ENCODE measurements around the gene LTBR.

Gene LTBR

DNA sequence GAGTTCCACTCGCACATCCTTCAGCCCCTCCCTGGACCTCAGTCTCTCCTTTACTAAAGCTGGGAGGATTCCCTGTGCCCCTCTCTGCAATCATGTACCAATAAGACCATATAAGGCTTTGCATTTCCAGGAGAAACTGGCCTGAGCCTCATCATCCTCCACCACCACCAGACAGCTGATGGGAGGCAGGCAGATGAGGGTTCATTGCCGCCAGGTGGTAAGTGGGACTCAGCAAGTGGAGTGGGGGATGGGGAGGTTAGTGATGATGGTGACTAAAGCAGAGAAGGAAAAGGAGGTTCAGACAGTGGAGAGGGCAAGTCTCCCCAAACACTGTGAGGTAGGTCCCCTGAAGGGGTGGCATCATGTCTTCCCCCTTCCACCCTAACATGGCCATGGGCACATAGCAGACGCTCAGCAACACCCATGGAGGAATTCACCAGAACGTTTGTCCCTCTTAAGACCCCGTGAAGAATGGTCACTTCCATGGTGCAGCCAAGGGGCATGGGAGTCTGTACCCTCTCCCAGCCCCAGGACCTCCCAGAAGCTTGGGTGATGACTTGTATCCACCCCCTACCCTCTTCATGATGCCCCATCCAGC lies 37.6 kb upstream of the LTBR start:
- DNase-seq (ENCODE audit: low read depth in 1 of 2, low spot score in 1 of 2), result no peak

DNA sequence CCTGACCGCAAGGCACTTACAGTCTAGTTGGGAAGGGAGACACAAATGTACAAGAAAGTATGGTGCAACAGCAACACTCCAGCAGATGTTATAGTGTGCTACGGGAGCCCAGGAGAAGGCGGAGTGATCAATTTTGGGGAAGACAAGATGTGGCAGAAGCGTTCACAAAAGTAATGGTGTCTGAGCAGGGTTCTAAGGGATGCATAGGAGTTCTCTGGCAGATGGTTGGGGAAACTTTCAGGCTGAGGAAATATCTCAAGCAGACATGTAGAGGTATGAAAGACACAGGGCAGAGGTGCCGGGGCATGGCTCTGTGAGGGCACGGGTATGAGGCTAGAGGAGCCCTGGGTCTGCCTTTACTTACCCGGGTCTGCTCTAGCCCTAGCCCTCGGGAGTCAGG lies 37.0 kb upstream of the LTBR start:
- no peak for DNase-seq (ENCODE audit: low read depth in 1 of 2, low spot score in 1 of 2)

- DNase-seq (ENCODE audit: low read depth in 1 of 2, low spot score in 1 of 2), result no peak
These were observed 36.3 kb upstream of the LTBR start for GRCh38 chr12:6347367-6348338.

- DNase-seq (ENCODE audit: low read depth in 1 of 2, low spot score in 1 of 2), result no peak
These were observed 32.3 kb upstream of the LTBR start for GRCh38 chr12:6351622-6352021.

- no peak for DNase-seq (ENCODE audit: low read depth in 1 of 2, low spot score in 1 of 2)
These were observed 31.5 kb upstream of the LTBR start for GRCh38 chr12:6352193-6353173.

- DNase-seq (ENCODE audit: low read depth in 1 of 2, low spot score in 1 of 2), result no peak
These were observed 29.2 kb upstream of the LTBR start for GRCh38 chr12:6354495-6355393.

DNA sequence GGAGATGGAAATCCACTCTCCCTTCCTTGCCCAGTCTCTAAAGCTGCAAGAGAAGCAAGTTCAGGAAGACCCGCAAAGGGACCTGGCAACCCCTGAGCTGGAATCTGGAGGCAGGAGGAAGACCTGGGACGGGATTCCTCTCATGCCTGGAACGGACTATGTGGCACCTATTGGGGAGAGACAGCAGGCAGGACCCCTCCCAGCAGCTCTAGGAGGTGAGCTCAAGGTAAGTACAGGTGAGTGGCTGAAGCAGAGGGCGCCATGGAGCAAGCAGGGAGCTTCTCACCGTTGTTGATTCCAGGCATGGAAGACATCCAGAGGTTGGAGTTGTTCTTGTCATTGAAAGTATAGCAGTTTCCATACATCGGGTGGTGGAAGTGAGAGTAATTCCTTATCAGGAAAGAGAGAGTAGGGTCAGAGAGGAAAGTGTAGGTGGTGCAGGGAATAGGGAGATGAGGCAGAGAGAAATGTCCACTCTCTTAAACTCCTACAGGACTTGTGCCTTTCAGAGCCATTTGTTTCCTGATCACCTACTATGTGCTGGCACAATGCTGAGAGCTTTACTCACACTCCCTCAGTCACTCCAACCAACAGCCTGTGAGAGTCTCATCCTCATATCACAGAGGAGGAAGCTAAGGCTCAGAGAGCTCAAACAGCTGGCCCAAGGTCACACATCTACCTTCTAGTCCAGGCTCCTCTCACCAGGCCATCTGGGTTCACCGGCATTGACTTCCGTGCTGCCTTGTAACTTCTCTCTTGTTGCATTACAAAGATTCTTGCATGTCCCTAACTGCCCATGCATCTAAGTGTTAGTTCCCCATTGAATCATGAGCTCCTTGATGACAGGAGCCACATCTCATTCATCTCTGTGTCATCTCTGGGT lies 28.2 kb upstream of the LTBR start:
- no peak for DNase-seq (ENCODE audit: low read depth in 1 of 2, low spot score in 1 of 2)

- no peak for DNase-seq (ENCODE audit: low read depth in 1 of 2, low spot score in 1 of 2)
These were observed 27.6 kb upstream of the LTBR start for GRCh38 chr12:6356374-6356820.

DNA sequence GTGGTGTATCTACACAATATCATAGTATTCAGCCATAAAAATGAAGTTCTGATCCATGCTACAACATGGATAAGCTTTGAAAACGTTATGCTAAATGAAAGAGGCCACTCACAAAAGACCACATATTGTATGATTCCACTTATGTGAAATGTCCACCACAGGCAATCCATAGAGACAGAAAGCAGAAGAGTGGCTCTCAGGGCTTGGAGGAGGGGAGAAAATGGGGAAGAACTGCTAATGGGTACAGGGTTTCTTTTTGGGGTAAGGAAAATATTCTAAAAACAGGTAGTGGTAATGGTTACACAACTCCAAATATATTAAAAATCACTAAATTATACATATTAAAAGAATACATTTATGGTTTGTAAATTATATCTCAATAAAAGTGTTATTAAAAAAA lies 25.1 kb upstream of the LTBR start:
- DNase-seq (ENCODE audit: low read depth in 1 of 2, low spot score in 1 of 2), result no peak

DNA sequence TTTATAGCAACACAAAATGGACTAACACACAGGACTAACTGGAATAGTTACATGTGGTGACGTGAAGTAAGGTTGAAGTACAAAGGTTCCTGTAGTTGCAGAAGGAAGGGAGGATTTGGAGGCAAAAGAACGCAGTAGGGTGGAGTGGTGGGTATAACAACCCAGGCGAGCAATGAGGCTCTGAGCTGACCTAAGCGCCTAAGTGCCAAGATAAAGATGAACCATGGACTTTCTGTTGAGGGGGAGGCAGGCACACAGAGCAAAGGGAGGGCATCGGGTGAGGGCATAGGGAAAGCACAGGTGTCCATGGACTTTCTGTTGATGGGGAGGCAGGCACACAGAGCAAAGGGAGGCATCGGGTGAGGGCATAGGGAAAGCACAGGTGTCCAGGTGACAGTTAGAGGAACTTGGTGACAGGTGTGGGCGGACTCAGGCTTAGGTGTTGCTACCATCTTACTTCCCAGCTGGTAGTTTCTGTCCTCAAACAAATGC lies 23.8 kb upstream of the LTBR start:
- no peak for DNase-seq (ENCODE audit: low read depth in 1 of 2, low spot score in 1 of 2)

- no peak for DNase-seq (ENCODE audit: low read depth in 1 of 2, low spot score in 1 of 2)
These were observed 23.1 kb upstream of the LTBR start for GRCh38 chr12:6360578-6361490.

DNA sequence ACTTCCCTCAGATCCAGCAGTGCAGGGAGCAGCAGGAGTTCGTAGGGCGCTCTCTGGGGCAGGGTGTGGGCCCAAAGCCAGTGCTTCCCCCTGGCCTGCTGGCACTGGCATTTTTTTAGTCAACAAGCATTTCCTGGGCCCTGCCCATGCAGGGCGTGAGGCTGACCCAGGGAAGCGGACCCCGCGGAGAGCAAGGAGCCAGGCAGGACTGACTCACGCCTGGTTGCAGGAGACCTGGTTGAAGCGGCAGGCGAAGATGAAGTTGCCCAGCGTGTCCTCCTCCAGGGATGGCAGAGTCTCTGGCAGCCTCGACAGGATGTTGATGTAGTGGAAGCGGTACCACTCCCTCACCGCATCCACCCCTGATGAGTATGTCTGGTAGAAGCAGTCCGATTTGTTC lies 22.1 kb upstream of the LTBR start:
- DNase-seq (ENCODE audit: low read depth in 1 of 2, low spot score in 1 of 2), result no peak

DNA sequence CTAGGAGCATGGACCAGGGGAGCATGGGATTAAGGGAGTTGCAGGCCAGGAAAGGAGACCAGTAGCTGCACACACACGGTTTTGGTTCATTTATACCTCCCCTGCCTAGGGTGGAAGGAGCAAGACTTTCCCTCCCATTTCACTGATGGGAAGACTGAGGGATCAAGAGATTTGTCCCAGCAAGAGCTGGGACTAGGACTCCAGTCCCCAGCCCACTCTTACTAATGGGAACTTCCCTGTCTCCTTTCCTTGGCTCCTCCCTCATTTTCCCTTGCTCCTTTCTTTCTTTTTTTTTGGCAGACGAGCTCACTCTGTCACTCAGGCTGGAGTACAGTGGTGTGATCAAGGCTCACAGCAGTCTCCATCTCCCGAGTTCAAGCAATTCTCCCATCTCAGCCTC lies 21.6 kb upstream of the LTBR start:
- no peak for DNase-seq (ENCODE audit: low read depth in 1 of 2, low spot score in 1 of 2)

DNA sequence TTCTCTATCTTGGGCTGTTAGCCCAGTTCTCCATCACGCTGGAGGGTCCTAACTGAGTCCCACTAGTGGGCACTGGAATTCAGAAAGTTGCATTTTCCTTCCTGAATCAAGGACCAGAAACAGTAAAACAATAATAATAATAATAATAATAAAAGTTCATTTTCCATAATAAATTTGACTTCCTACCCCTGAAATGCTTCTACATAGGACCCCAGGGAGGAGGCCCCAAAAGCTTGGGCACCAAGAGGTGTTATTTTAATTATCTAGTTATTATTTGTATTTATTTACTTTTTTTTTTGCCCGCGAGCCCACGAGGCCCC lies 21.0 kb upstream of the LTBR start:
- no peak for DNase-seq (ENCODE audit: low read depth in 1 of 2, low spot score in 1 of 2)

DNA sequence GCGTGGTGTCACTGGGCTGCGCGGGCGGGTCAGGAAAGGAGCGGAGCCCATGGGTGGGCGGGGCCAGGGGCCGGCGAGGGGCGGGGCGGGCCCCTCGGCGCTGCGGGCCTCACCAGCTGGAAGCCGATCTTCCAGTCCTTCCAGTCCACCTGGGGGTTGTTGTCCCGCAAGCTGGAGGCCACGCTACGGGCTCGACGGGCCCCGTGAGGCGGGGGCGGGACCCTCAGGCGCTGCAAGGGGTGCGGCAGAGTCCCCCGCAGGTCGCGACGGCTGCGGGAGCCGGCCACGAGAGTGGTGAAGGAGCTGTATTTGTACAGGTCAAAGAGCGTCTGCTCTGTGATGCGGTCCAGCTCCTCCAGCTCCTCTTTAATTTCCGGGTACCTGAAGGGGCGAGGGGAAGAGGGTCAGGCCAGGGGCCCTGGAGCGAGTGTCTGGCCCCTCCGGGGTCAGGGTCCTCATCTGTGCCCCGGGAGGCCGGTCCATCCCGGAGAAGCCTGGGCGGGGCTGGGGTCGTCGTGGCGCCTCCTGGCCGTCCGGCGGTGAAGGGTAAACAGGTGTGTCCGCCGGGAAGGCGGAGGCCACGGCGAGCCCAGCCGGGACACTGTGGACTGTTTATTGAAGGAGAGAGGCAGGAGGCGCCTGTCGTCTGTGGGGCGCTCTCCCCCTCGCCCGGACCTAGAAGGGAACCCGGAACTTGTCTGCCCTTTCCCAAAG lies 20.5 kb upstream of the LTBR start:
- peak; percentile 46 to 49 for DNase-seq (ENCODE audit: low read depth in 1 of 2, low spot score in 1 of 2)

DNA sequence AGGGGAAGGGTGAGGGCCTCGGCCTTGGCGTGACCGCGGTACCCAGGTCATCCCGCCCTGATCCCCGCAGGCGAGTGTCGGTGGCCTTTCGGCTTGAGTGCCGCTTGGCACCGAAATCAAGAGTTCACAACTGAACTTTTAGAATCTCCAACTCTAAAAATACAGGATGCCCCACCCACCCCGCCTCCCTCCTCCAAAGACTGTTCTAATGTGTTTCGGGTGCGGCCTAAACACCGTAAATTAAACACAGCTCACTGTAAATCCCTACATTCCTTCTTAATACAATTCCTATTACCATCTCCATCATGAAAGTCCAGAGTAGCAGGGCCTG lies 20.0 kb upstream of the LTBR start:
- no peak for DNase-seq (ENCODE audit: low read depth in 1 of 2, low spot score in 1 of 2)

GRCh38 chr12:6367065-6367968 lies 16.6 kb upstream of the LTBR start:
- DNase-seq (ENCODE audit: low read depth in 1 of 2, low spot score in 1 of 2), result no peak

Data from activated CD4-positive, alpha-beta T cell treated with anti-CD3 and anti-CD28 coated beads, Interleukin-2, amount 50 U/mL, for 24 hours (primary cell).